OCI-LY3 (cell line): ENCODE data around the gene CRAT.

ENCODE experiments used
- CTCF ChIP-seq: fragments of 200-600, 300-600 bp; sonication (generic); IDR thresholded peaks from 2 replicates; pipeline ENCODE4 v1.5.1; 2014; ENCODE audit warnings: antibody characterized with exemption, low read length, low read depth
- EZH2phosphoT487 ChIP-seq: fragments of 200-600 bp; shearing (Covaris generic); IDR thresholded peaks from 2 replicates; pipeline ENCODE4 v1.6.1; 2018; ENCODE audit warnings: antibody characterized with exemption, mixed run types, low read depth

- TF ChIP-seq CTCF (no peak), EZH2phosphoT487 (no peak)
These were observed 16.8 kb downstream of the CRAT start for GRCh38 chr9:129093602-129094386.
